Brain microvascular endothelial cell (primary cell): ENCODE data around the gene ST3GAL4.
"Not testable (repeated sequence)": the region's sequence is repeated elsewhere in the genome, so short reads cannot be mapped to it uniquely, and the experiment has no call there.

ENCODE experiments used
- DNase-seq: peaks from one replicate; pipeline ENCODE4 v3.0.0-alpha.2; 2020
- H3K27ac ChIP-seq: fragments of 250-450 bp; sonication (Bioruptor Pico); 2 replicates; pipeline ENCODE4 v1.5.1; 2020; ENCODE audit warnings: mild to moderate bottlenecking, moderate library complexity
- H3K27me3 ChIP-seq: fragments of 250-450 bp; sonication (Bioruptor Pico); replicated peaks from 2 replicates; pipeline ENCODE4 v1.5.1; 2020; ENCODE audit warnings: mild to moderate bottlenecking
- H3K36me3 ChIP-seq: fragments of 250-450 bp; sonication (Bioruptor Pico); replicated peaks from 2 replicates; pipeline ENCODE4 v1.5.1; 2020; ENCODE audit warnings: mild to moderate bottlenecking
- H3K4me3 ChIP-seq: 2 replicates; pipeline ENCODE4 v1.5.1; 2011; ENCODE audit warnings: low read depth, mild to moderate bottlenecking, control low read depth, low read length, moderate library complexity
- in situ Hi-C: cut with HindIII; loops from 2 replicates; pipeline ENCODE4 v1.10.0; 2017; ENCODE audit warnings: low sequenced_read_pairs, low pct_ligation_motif_present
- TF ChIP-seq, protein P1 (sequence below): IDR thresholded peaks from 2 replicates; pipeline ENCODE4 v1.5.1; 2011; ENCODE audit warnings: low read depth, mild to moderate bottlenecking, moderate library complexity, low read length, control low read depth, inconsistent platforms; ENCODE audit errors: missing control alignments

Gene ST3GAL4

DNA sequence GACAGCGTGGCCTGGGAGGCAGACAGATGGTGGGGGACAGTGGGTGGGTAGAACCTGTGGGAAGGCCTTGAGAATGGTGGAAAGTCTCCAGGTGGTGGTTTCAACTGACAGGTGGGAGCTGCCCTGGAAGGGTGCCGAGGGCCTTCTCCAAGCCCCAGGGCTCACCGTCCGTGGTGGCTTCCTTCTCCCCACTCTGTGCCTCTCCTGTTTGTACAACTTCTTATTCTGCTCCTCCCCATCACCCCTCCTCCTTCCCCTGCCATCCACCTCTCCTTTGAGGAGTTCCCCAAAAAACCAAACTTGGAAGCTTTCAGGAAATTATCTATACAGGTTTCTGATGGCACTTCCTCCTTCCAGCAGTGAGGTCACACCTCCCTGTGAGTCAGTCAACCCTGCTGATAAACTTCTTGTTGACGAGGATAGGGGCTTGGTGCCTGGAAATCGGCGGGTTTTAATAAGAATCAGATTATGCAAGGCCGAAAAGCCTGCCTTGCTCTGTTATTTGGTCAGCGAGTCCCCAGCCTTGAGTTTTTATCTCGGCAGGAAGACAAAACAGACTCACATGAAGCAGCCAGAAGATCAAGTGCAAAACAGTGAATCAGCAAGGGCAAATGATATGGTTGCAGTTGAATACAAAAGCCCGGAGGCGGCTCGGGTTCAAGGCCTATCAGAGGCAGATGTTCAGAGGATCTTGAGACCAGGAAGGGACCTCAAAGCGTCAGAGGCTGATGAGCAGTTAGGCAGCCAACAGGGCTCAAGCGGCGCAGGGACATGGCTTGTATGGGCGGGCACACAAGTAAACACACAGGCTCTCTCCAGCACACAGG lies 9.5 kb upstream of the ST3GAL4 start:
- Histone ChIP-seq H3K4me3 (no peak overlapping the region), H3K27ac (peak overlapping the region; percentile 72), H3K36me3 (no peaks in the 10 kb centered on the region), H3K27me3 (no peaks in the 10 kb centered on the region)
- in situ Hi-C loops = no loop called here
- DNase-seq = peak; percentile 74
- TF ChIP-seq, protein P1, sequence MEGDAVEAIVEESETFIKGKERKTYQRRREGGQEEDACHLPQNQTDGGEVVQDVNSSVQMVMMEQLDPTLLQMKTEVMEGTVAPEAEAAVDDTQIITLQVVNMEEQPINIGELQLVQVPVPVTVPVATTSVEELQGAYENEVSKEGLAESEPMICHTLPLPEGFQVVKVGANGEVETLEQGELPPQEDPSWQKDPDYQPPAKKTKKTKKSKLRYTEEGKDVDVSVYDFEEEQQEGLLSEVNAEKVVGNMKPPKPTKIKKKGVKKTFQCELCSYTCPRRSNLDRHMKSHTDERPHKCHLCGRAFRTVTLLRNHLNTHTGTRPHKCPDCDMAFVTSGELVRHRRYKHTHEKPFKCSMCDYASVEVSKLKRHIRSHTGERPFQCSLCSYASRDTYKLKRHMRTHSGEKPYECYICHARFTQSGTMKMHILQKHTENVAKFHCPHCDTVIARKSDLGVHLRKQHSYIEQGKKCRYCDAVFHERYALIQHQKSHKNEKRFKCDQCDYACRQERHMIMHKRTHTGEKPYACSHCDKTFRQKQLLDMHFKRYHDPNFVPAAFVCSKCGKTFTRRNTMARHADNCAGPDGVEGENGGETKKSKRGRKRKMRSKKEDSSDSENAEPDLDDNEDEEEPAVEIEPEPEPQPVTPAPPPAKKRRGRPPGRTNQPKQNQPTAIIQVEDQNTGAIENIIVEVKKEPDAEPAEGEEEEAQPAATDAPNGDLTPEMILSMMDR = no peak

- DNase-seq = no peak
- no peaks in the 10 kb centered on the region for H3K36me3 ChIP-seq
- in situ Hi-C loops = no loop called here
- H3K27ac ChIP-seq = peak overlapping the region; percentile 72
- no peaks in the 10 kb centered on the region for H3K27me3 ChIP-seq
- H3K4me3 ChIP-seq = no peak overlapping the region
- TF ChIP-seq, protein P1 = no peak
These were observed 8.9 kb upstream of the ST3GAL4 start for GRCh38 chr11:126346586-126346940.

DNA sequence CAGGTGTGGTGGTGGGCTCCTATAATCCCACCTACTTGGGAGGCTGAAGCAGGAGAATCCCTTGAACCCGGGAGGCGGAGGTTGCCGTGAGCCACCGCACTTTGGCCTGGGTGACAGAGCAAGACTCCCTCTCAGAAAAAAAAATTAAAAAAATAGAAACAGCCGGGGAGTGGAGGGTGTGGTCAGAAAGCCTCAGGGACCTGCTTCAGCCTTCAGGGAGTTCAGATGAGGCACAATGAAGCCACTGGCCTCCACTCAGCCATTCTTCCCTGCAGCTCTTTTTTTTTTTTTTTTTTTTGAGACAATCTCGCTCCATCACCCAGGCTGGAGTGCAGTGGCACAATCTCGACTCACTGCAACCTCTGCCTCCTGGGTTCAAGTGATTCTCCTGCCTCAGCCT lies 8.5 kb upstream of the ST3GAL4 start:
- DNase-seq, H3K4me3 ChIP-seq, H3K27me3 ChIP-seq, H3K36me3 ChIP-seq, in situ Hi-C loops: not testable (repeated sequence)
- H3K27ac ChIP-seq = peak overlapping the region; percentile 72

- Histone ChIP-seq H3K27me3 (no peaks in the 10 kb centered on the region), H3K36me3 (no peaks in the 10 kb centered on the region), H3K27ac (no peak overlapping the region), H3K4me3 (no peak overlapping the region)
- TF ChIP-seq, protein P1 = no peak
- no peak for DNase-seq
- in situ Hi-C loops = no loop called here
These were observed 7.5 kb upstream of the ST3GAL4 start for GRCh38 chr11:126347751-126348668.

- Histone ChIP-seq H3K36me3 (no peaks in the 10 kb centered on the region), H3K27ac (no peak overlapping the region), H3K4me3 (no peak overlapping the region), H3K27me3 (no peaks in the 10 kb centered on the region)
- in situ Hi-C loops = no loop called here
- no peak for DNase-seq
- TF ChIP-seq, protein P1 = no peak
These were observed 6.5 kb upstream of the ST3GAL4 start for GRCh38 chr11:126348806-126349582.

DNA sequence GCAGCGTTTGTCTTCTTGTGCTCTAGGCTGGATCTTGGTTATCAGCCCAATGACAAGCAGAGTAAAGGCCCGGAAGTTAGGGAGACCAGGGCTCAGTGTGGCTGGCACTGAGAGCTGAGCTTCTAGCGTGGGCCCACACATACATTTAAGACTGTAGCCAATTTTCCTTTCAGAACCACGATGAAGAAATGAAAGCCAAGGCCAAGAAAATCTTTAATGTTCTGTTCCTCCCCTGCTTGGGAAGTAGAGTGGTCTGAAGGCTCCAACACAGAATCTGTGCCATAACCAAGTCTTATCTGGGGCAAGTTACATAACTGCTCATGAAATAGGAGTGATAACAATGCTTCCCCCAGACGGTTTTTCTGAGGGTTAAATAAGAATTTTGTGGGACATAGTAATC lies 4.7 kb upstream of the ST3GAL4 start:
- DNase-seq = no peak
- H3K36me3 ChIP-seq = no peaks in the 10 kb centered on the region
- no peak overlapping the region for H3K27ac ChIP-seq
- TF ChIP-seq, protein P1 = no peak
- in situ Hi-C loops = no loop called here
- no peak overlapping the region for H3K4me3 ChIP-seq
- no peaks in the 10 kb centered on the region for H3K27me3 ChIP-seq
